Breast epithelium (tissue), 3 donors: Measurements from ENCODE around the gene UBE2O.

ENCODE experiments used
- POLR2AphosphoS5 ChIP-seq, 3 donors: sonication (generic); formaldehyde crosslinking; IDR thresholded peaks; one replicate each; pipeline ENCODE4 v1.6.1; 2017; ENCODE audit warnings: antibody characterized with exemption in 3 of 3
- TF ChIP-seq, protein P1 (sequence below), 3 donors: fragments of 450-650 bp; IDR thresholded peaks; one replicate each; pipeline ENCODE4 v1.5.1; 2016 to 2017; ENCODE audit warnings: antibody characterized with exemption in 3 of 3, mild to moderate bottlenecking in 3 of 3, moderate library complexity in 3 of 3

DNA sequence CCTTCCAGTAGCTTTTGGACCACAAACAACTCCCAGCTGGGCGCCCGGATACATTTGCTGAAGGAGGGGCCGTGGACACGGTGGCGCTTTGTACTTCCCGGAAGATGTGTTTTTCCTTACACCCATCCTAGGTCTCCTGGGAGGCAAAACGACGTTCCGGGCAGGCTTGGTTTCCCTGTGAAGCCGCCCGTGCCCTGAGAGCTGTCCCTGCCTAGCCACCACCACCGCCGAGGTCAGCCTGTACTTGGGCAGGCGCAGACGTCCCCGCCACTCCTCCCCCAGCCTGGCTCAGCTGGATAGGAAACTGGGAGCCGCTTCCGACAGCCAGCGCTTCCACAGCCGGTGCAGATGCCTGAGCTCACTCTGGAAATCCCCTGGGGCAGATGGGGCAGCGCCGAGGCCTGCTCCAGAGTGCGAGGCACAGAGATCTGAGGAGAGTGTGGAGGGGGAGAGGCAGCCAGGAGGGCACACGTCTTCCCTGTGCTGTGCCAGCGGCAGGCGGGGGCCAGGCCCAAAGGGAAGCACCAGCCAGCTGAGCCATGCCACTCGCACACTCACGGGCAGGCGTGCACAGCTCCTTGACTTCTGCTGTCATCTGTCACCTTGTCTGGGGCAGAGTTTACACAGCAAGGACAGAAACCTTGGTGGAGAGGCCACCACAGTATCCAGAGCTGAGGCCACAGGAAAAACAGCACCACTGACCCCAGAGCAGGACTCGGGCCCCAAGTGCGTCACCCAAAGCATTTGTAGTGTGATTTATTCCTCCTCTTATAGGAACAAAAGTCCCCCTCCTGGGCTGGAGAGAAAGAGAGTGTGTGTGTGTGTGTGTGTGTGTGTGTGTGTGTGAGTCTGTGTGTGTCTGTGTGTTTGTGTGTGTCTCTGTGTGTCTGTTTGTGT lies 45.3 kb upstream of the UBE2O start:
- TF ChIP-seq, protein P1, sequence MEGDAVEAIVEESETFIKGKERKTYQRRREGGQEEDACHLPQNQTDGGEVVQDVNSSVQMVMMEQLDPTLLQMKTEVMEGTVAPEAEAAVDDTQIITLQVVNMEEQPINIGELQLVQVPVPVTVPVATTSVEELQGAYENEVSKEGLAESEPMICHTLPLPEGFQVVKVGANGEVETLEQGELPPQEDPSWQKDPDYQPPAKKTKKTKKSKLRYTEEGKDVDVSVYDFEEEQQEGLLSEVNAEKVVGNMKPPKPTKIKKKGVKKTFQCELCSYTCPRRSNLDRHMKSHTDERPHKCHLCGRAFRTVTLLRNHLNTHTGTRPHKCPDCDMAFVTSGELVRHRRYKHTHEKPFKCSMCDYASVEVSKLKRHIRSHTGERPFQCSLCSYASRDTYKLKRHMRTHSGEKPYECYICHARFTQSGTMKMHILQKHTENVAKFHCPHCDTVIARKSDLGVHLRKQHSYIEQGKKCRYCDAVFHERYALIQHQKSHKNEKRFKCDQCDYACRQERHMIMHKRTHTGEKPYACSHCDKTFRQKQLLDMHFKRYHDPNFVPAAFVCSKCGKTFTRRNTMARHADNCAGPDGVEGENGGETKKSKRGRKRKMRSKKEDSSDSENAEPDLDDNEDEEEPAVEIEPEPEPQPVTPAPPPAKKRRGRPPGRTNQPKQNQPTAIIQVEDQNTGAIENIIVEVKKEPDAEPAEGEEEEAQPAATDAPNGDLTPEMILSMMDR (IDR thresholded peaks at IDR 0.05) = no peak
- no peak for TF ChIP-seq POLR2AphosphoS5 (IDR thresholded peaks at IDR 0.05)
